GM10248 (cell line): Measurements from ENCODE around the gene GBP3.
A peak's percentile ranks its signal among the peaks of the same experiment; 100 is the strongest.

Experiments
- CTCF ChIA-PET: fragments of 300-600 bp; sonication (Branson Sonifier 250); formaldehyde crosslinking; extraction: SDS; loops from one replicate; lab custom pipeline; 2021; ENCODE audit warnings: antibody characterized with exemption; lab: Yijun Ruan, JAX
- POLR2A ChIA-PET: fragments of 350-650 bp; sonication (Branson Sonifier 250); formaldehyde crosslinking; extraction: SDS; loops from one replicate; lab custom pipeline; 2020; ENCODE audit warnings: antibody characterized with exemption; lab: Yijun Ruan, JAX
- DNase-seq: peaks from one replicate; pipeline ENCODE4 v3.0.0; 2012; ENCODE audit errors: extremely low spot score
- CTCF ChIP-seq: IDR thresholded peaks from 2 replicates; pipeline ENCODE4 v1.5.1; 2012; ENCODE audit warnings: mild to moderate bottlenecking, low read depth; ENCODE audit errors: extremely low read depth, missing control alignments, control extremely low read depth

The GBP3 gene

GRCh38 chr1:89022167-89022959, at the start of gene GBP3:
Gene GBP3, minus strand, starts transcription at chr1:89022866. Its CDS starts 2,145 bp downstream, at chr1:89020721.
- TF ChIP-seq CTCF: no peak
- POLR2A ChIA-PET: no interaction called here
- peak; percentile 39 for DNase-seq
- CTCF ChIA-PET: interaction anchor here (0.7 to 2.2 kb wide), 14 partner anchors 8 to 130 kb away, joined by 3 to 7 read pairs (median 4); partner anchors contain the start of gene GBP2

- POLR2A ChIA-PET: no interaction called here
- no peak for DNase-seq
- CTCF ChIA-PET: interaction anchor here (0.6 to 1.7 kb wide), 6 partner anchors 8 to 67 kb away, joined by 3 to 5 read pairs (median 4); partner anchors contain the start of gene GBP3
- TF ChIP-seq CTCF: no peak
Observed at GRCh38 chr1:89070509-89070908, 47.8 kb upstream of the GBP3 start.

- no peak for DNase-seq
- POLR2A ChIA-PET: no interaction called here
- TF ChIP-seq CTCF: no peak
- CTCF ChIA-PET: interaction anchor here (0.6 to 1.6 kb wide), 6 partner anchors 8 to 48 kb away, joined by 3 to 5 read pairs (median 4); partner anchors contain the start of gene GBP3
Observed at GRCh38 chr1:89069951-89070350, 47.3 kb upstream of the GBP3 start.

GRCh38 chr1:89068291-89068690, 45.6 kb upstream of the GBP3 start:
- TF ChIP-seq CTCF: no peak
- ChIA-PET POLR2A (no interaction called here), CTCF (interaction anchor here (1.0 to 1.6 kb wide), 2 partner anchors 24 to 35 kb away, joined by 3 read pairs; no protein-coding TSS in a partner anchor)
- DNase-seq: no peak

GRCh38 chr1:89065079-89065868, 42.6 kb upstream of the GBP3 start, which contains the start of gene GBP1:
Gene GBP1, minus strand, starts transcription at chr1:89065208. Its CDS starts 1,974 bp downstream, at chr1:89063234.
- TF ChIP-seq CTCF: no peak
- no peak for DNase-seq
- ChIA-PET POLR2A (interaction anchor here (0.8 kb wide), 1 partner anchor 24 kb away, joined by 3 read pairs; no protein-coding TSS in a partner anchor), CTCF (interaction anchor here (0.7 to 1.7 kb wide), 9 partner anchors 15 to 296 kb away, joined by 3 to 5 read pairs (median 3); no protein-coding TSS in a partner anchor)

- no peak for TF ChIP-seq CTCF
- DNase-seq: no peak
- POLR2A ChIA-PET: no interaction called here
- CTCF ChIA-PET: interaction anchor here (1.1 to 1.7 kb wide), 5 partner anchors 16 to 297 kb away, joined by 3 to 5 read pairs (median 3); no protein-coding TSS in a partner anchor
Observed at GRCh38 chr1:89064632-89065031, 42.0 kb upstream of the GBP3 start.
